ENCODE data around the gene CAMK2D. TPM values are rescaled to one million over a fixed set of nuclear protein-coding genes. Genes with fewer than 3 reads are reported as not detected.

CAMK2D gene
- total and polyA plus RNA-seq, 2 experiments from 2014 or later, result 4.9 to 14.6 TPM

DNA sequence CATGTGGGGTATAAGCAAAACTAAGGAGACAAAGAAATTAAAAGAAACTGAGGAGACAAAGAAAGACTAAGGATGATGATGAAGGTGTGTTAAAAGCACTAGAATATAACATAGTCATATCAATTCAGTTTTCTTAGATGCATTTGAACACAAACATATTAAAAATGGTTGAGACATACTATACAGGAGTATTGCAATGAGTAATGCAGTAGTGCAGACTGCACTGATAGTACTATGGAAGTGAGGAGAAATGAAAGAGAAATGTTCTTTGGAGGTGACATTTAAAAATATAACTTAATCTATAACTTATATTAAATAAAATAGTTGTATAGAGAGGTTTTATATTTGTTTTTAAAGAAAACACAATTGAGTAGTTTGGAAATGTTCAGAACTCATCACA is 279.2 kb downstream of the CAMK2D start:
- ATAC-seq (no peak), DNase-seq (ENCODE audit: low spot score) (no peak)
- Histone ChIP-seq H3K4me2 (no peak overlapping the region), H2AFZ (no peak overlapping the region), H3K4me3 (no peak overlapping the region), H3K27ac (ENCODE audit: low read depth) (no peak overlapping the region), H4K20me1 (replicated peaks; ENCODE audit: insufficient read depth) (no peaks in the 10 kb centered on the region), H3K4me1 (ENCODE audit: insufficient read depth) (peaks cover 5% of the 10 kb centered on the region; the same call in 1 of the 2 replicates), H3F3A (replicated peaks; ENCODE audit: low read depth) (no peaks in the 10 kb centered on the region), H3K79me2 (replicated peaks; ENCODE audit: insufficient read depth) (no peaks in the 10 kb centered on the region), H3K9me2 (ENCODE audit: insufficient read depth) (no peaks in the 10 kb centered on the region), H3K27me3 (ENCODE audit: insufficient read depth) (no peaks in the 10 kb centered on the region), H3K36me3 (ENCODE audit: insufficient read depth) (0 out of 2 replicates have a peak, but pooled peaks cover under 1% of the 10 kb centered on the region)
- H3K36me3 Mint-ChIP-seq (ENCODE audit: low read depth), result peaks cover 3% of the 10 kb centered on the region; the same call in 1 of the 3 replicates
- no peak overlapping the region for H3K4me3 Mint-ChIP-seq
- no peak overlapping the region for H3K27ac Mint-ChIP-seq
- peaks cover 13% of the 10 kb centered on the region; the same call in 2 of the 3 replicates for H3K4me1 Mint-ChIP-seq
- H3K9me3 Mint-ChIP-seq, result peaks cover 3% of the 10 kb centered on the region; the same call in 1 of the 3 replicates
- H3K27me3 Mint-ChIP-seq (ENCODE audit: insufficient read depth, low read depth, poor library complexity), result no peaks in the 10 kb centered on the region
- TF ChIP-seq POLR2AphosphoS5 (IDR thresholded peaks at IDR 0.05; ENCODE audit: low read depth) (no peak), EZH2phosphoT487 (IDR thresholded peaks at IDR 0.05; ENCODE audit: unreplicated experiment) (no peak), ZNF114 (CRISPR knock-in tag; IDR thresholded peaks at IDR 0.05) (no peak), NANOG (IDR thresholded peaks at IDR 0.05; ENCODE audit: borderline replicate concordance) (no peak), STAT1 (IDR thresholded peaks at IDR 0.05; ENCODE audit: unreplicated experiment) (no peak), EZH2 (IDR thresholded peaks at IDR 0.05; ENCODE audit: low read depth, unreplicated experiment) (no peak), CREB1 (CRISPR knock-in tag; IDR thresholded peaks at IDR 0.05; ENCODE audit: low read depth) (no peak), JUNB (IDR thresholded peaks at IDR 0.05; ENCODE audit: unreplicated experiment) (no peak), ZNF331 (CRISPR knock-in tag; IDR thresholded peaks at IDR 0.05; ENCODE audit: low read depth) (no peak)
- TF ChIP-seq, protein P1, sequence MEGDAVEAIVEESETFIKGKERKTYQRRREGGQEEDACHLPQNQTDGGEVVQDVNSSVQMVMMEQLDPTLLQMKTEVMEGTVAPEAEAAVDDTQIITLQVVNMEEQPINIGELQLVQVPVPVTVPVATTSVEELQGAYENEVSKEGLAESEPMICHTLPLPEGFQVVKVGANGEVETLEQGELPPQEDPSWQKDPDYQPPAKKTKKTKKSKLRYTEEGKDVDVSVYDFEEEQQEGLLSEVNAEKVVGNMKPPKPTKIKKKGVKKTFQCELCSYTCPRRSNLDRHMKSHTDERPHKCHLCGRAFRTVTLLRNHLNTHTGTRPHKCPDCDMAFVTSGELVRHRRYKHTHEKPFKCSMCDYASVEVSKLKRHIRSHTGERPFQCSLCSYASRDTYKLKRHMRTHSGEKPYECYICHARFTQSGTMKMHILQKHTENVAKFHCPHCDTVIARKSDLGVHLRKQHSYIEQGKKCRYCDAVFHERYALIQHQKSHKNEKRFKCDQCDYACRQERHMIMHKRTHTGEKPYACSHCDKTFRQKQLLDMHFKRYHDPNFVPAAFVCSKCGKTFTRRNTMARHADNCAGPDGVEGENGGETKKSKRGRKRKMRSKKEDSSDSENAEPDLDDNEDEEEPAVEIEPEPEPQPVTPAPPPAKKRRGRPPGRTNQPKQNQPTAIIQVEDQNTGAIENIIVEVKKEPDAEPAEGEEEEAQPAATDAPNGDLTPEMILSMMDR (conservative IDR thresholded peaks at IDR 0.05; ENCODE audit: low read depth in 2 of 2), result no peak
- TF ChIP-seq, protein P2, sequence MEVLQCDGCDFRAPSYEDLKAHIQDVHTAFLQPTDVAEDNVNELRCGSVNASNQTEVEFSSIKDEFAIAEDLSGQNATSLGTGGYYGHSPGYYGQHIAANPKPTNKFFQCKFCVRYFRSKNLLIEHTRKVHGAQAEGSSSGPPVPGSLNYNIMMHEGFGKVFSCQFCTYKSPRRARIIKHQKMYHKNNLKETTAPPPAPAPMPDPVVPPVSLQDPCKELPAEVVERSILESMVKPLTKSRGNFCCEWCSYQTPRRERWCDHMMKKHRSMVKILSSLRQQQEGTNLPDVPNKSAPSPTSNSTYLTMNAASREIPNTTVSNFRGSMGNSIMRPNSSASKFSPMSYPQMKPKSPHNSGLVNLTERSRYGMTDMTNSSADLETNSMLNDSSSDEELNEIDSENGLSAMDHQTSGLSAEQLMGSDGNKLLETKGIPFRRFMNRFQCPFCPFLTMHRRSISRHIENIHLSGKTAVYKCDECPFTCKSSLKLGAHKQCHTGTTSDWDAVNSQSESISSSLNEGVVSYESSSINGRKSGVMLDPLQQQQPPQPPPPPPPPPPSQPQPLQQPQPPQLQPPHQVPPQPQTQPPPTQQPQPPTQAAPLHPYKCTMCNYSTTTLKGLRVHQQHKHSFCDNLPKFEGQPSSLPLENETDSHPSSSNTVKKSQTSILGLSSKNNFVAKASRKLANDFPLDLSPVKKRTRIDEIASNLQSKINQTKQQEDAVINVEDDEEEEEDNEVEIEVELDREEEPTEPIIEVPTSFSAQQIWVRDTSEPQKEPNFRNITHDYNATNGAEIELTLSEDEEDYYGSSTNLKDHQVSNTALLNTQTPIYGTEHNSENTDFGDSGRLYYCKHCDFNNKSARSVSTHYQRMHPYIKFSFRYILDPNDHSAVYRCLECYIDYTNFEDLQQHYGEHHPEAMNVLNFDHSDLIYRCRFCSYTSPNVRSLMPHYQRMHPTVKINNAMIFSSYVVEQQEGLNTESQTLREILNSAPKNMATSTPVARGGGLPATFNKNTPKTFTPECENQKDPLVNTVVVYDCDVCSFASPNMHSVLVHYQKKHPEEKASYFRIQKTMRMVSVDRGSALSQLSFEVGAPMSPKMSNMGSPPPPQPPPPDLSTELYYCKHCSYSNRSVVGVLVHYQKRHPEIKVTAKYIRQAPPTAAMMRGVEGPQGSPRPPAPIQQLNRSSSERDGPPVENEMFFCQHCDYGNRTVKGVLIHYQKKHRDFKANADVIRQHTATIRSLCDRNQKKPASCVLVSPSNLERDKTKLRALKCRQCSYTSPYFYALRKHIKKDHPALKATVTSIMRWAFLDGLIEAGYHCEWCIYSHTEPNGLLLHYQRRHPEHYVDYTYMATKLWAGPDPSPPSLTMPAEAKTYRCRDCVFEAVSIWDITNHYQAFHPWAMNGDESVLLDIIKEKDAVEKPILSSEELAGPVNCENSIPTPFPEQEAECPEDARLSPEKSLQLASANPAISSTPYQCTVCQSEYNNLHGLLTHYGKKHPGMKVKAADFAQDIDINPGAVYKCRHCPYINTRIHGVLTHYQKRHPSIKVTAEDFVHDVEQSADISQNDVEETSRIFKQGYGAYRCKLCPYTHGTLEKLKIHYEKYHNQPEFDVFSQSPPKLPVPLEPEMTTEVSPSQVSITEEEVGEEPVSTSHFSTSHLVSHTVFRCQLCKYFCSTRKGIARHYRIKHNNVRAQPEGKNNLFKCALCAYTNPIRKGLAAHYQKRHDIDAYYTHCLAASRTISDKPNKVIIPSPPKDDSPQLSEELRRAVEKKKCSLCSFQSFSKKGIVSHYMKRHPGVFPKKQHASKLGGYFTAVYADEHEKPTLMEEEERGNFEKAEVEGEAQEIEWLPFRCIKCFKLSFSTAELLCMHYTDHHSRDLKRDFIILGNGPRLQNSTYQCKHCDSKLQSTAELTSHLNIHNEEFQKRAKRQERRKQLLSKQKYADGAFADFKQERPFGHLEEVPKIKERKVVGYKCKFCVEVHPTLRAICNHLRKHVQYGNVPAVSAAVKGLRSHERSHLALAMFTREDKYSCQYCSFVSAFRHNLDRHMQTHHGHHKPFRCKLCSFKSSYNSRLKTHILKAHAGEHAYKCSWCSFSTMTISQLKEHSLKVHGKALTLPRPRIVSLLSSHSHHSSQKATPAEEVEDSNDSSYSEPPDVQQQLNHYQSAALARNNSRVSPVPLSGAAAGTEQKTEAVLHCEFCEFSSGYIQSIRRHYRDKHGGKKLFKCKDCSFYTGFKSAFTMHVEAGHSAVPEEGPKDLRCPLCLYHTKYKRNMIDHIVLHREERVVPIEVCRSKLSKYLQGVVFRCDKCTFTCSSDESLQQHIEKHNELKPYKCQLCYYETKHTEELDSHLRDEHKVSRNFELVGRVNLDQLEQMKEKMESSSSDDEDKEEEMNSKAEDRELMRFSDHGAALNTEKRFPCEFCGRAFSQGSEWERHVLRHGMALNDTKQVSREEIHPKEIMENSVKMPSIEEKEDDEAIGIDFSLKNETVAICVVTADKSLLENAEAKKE (CRISPR knock-in tag; IDR thresholded peaks at IDR 0.05), result no peak
- TF ChIP-seq, protein P3, sequence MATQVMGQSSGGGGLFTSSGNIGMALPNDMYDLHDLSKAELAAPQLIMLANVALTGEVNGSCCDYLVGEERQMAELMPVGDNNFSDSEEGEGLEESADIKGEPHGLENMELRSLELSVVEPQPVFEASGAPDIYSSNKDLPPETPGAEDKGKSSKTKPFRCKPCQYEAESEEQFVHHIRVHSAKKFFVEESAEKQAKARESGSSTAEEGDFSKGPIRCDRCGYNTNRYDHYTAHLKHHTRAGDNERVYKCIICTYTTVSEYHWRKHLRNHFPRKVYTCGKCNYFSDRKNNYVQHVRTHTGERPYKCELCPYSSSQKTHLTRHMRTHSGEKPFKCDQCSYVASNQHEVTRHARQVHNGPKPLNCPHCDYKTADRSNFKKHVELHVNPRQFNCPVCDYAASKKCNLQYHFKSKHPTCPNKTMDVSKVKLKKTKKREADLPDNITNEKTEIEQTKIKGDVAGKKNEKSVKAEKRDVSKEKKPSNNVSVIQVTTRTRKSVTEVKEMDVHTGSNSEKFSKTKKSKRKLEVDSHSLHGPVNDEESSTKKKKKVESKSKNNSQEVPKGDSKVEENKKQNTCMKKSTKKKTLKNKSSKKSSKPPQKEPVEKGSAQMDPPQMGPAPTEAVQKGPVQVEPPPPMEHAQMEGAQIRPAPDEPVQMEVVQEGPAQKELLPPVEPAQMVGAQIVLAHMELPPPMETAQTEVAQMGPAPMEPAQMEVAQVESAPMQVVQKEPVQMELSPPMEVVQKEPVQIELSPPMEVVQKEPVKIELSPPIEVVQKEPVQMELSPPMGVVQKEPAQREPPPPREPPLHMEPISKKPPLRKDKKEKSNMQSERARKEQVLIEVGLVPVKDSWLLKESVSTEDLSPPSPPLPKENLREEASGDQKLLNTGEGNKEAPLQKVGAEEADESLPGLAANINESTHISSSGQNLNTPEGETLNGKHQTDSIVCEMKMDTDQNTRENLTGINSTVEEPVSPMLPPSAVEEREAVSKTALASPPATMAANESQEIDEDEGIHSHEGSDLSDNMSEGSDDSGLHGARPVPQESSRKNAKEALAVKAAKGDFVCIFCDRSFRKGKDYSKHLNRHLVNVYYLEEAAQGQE (IDR thresholded peaks at IDR 0.05; ENCODE audit: unreplicated experiment), result no peak
- TF ChIP-seq, protein P4, sequence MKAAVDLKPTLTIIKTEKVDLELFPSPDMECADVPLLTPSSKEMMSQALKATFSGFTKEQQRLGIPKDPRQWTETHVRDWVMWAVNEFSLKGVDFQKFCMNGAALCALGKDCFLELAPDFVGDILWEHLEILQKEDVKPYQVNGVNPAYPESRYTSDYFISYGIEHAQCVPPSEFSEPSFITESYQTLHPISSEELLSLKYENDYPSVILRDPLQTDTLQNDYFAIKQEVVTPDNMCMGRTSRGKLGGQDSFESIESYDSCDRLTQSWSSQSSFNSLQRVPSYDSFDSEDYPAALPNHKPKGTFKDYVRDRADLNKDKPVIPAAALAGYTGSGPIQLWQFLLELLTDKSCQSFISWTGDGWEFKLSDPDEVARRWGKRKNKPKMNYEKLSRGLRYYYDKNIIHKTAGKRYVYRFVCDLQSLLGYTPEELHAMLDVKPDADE (IDR thresholded peaks at IDR 0.05), result no peak
